ENCODE results near the gene CTNND2.

DNA sequence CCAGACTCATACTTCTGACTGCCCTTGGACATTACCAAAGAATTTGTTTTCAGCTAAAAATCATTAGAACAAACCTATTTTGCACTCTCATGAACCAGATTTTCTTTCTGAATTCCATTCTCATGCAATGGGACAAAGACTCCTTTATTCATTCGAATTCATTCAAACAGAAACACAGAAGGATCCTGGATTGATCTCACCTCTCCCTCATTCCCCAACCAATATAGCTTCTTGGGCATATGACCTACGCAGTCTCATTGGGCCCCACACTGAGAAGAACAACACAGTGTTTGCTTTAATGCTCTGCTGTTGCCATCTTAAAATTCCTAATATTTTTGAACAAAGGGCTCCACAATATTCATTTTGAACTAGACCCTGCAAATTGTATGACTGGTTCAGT is 392.4 kb downstream of the CTNND2 start:
- TF ChIP-seq YY1 (tag by site-specific recombination; IDR thresholded peaks at IDR 0.05) = no peak
- no peak for TF ChIP-seq ZNF132 (tag by site-specific recombination; IDR thresholded peaks at IDR 0.05; ENCODE audit: borderline replicate concordance)
- TF ChIP-seq ZBTB17 (tag by site-specific recombination; IDR thresholded peaks at IDR 0.05) = no peak
- TF ChIP-seq, protein P1, sequence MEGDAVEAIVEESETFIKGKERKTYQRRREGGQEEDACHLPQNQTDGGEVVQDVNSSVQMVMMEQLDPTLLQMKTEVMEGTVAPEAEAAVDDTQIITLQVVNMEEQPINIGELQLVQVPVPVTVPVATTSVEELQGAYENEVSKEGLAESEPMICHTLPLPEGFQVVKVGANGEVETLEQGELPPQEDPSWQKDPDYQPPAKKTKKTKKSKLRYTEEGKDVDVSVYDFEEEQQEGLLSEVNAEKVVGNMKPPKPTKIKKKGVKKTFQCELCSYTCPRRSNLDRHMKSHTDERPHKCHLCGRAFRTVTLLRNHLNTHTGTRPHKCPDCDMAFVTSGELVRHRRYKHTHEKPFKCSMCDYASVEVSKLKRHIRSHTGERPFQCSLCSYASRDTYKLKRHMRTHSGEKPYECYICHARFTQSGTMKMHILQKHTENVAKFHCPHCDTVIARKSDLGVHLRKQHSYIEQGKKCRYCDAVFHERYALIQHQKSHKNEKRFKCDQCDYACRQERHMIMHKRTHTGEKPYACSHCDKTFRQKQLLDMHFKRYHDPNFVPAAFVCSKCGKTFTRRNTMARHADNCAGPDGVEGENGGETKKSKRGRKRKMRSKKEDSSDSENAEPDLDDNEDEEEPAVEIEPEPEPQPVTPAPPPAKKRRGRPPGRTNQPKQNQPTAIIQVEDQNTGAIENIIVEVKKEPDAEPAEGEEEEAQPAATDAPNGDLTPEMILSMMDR (tag by site-specific recombination; IDR thresholded peaks at IDR 0.05) = no peak
- no peak for TF ChIP-seq ZXDB (tag by site-specific recombination; IDR thresholded peaks at IDR 0.05)
- TF ChIP-seq ZNF121 (tag by site-specific recombination; IDR thresholded peaks at IDR 0.05) = no peak
